Smooth muscle cell of trachea (primary cell): Measurements from ENCODE around the gene L3MBTL4. TPM values are rescaled to one million over a fixed set of nuclear protein-coding genes. Genes with fewer than 3 reads are reported as not detected.

Experiments
- total RNA-seq: library from RNA; depleted of rRNA; stranded (reverse); fragments of >200 nt; gene quantifications from 2 replicates; pipeline ENCODE4 v1.2.1, GENCODE V29; 2014

The L3MBTL4 gene
- under 0.01 TPM in 1 of 2 replicates, not detected in the other for total RNA-seq

DNA sequence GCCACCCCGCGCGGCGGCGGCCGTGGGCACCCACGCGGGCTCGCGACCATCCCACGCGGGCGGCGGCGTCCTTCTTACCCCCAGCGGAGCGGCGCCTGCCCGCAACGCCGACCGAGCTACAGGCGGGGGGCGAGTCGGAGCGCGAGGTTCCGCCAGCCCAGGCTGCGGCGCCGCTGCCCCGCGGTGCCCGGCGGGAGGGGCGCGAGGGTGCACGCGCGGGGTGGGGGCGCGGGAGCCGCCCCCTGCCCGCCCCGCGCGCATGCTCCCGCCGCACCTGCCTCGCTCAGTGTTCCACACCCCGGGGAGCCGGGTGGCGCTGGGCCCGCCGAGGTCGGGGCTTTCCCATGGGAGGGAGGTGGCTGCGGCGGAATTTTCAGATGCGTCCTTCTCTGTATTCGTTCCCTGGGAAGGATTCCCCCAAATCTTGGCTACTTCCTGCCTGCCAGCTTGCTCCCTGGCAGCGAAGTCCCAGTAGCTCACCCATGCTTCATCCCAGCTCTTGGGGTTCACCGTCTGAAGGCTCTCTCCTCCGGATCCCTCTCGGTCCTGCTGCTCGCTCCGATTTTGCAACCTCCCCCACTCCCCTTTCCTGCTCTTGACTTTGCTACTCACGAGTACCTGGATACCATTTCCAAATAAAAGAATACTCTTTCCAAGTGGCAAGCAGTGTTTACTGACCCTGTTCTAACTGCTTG, at the start of gene L3MBTL4:
TSS of gene L3MBTL4 (minus strand) at position 189 of the 695 bp plus-strand sequence. CDS start 103,286 bp downstream, outside the sequence.

